Endothelial cell of hepatic sinusoid (primary cell): ENCODE results near the gene NFATC2IP.
"Not testable (repeated sequence)": the region's sequence is repeated elsewhere in the genome, so short reads cannot be mapped to it uniquely, and the experiment has no call there.

Source experiments
- in situ Hi-C: cut with HindIII; loops from 2 replicates; pipeline ENCODE4 v1.10.0; 2017; ENCODE audit warnings: low sequenced_read_pairs

NFATC2IP gene

GRCh38 chr16:28925386-28926228 is 25.1 kb upstream of the NFATC2IP start:
- in situ Hi-C loops, result no loop called here

GRCh38 chr16:28926284-28926683 is 24.5 kb upstream of the NFATC2IP start:
- in situ Hi-C loops, result not testable (repeated sequence)

GRCh38 chr16:28927815-28928214 is 22.9 kb upstream of the NFATC2IP start:
- in situ Hi-C loops, result no loop called here

GRCh38 chr16:28930203-28930602 is 20.5 kb upstream of the NFATC2IP start:
- in situ Hi-C loops, result no loop called here

GRCh38 chr16:28930652-28931051 is 20.1 kb upstream of the NFATC2IP start:
- in situ Hi-C loops, result no loop called here

GRCh38 chr16:28931801-28932225 is 18.9 kb upstream of the NFATC2IP start, which contains the start of gene CD19:
Gene CD19 (plus strand): TSS chr16:28931971. CDS start chr16:28932001, 30 bp downstream.
- in situ Hi-C loops, result no loop called here

- in situ Hi-C loops, result no loop called here
Measured at GRCh38 chr16:28932339-28933141, 18.2 kb upstream of the NFATC2IP start.

- in situ Hi-C loops, result no loop called here
Measured at GRCh38 chr16:28933171-28933570, 17.6 kb upstream of the NFATC2IP start.

GRCh38 chr16:28935346-28935745 is 15.4 kb upstream of the NFATC2IP start:
- in situ Hi-C loops, result no loop called here

GRCh38 chr16:28935924-28936783 is 14.6 kb upstream of the NFATC2IP start:
- in situ Hi-C loops, result no loop called here

GRCh38 chr16:28936784-28937155 is 14.0 kb upstream of the NFATC2IP start:
- in situ Hi-C loops, result no loop called here

- in situ Hi-C loops, result no loop called here
Measured at GRCh38 chr16:28937222-28937876, 13.4 kb upstream of the NFATC2IP start.

- in situ Hi-C loops, result no loop called here
Measured at GRCh38 chr16:28938721-28939120, 12.0 kb upstream of the NFATC2IP start.

GRCh38 chr16:28939825-28940224 is 10.9 kb upstream of the NFATC2IP start:
- in situ Hi-C loops, result not testable (repeated sequence)

- in situ Hi-C loops, result no loop called here
Measured at GRCh38 chr16:28943281-28943680, 7.5 kb upstream of the NFATC2IP start.

GRCh38 chr16:28946681-28947080 is 4.1 kb upstream of the NFATC2IP start:
- in situ Hi-C loops, result no loop called here

GRCh38 chr16:28951410-28951943 is 740 bp downstream of the NFATC2IP start:
- in situ Hi-C loops, result no loop called here

GRCh38 chr16:28958216-28958615 is 7.5 kb downstream of the NFATC2IP start:
- in situ Hi-C loops, result no loop called here

- in situ Hi-C loops, result no loop called here
Measured at GRCh38 chr16:28958836-28959235, 8.1 kb downstream of the NFATC2IP start.

- in situ Hi-C loops, result loop anchor here (5.0 kb wide), 1 partner anchor 87 kb away; the partner anchor contains the start of gene ATP2A1
Measured at GRCh38 chr16:28964072-28964471, 13.3 kb downstream of the NFATC2IP start.
